ENCODE results near the gene PUM1. TPM values are rescaled to one million over a fixed set of nuclear protein-coding genes. Genes with fewer than 3 reads are reported as not detected.

PUM1 gene
- total RNA-seq, 4 donors from 2014 or later: 61.6 to 109 (median 76.9) TPM

- no peak for TF ChIP-seq POLR2A (IDR thresholded peaks at IDR 0.05)
- no peak for TF ChIP-seq CTCF (IDR thresholded peaks at IDR 0.05)
- Histone ChIP-seq H3K9me3 (no peaks in the 10 kb centered on the region), H3K4me3 (no peak overlapping the region), H3K36me3 (peaks cover 0 to 6% (median 0%) of the 10 kb centered on the region in 3 donors), H3K27ac (no peak overlapping the region), H3K4me1 (peaks cover 0 to 42% (median 3%) of the 10 kb centered on the region in 4 donors), H3K27me3 (no peaks in the 10 kb centered on the region)
- DNase-seq: no peak
Measured at GRCh38 chr1:31029026-31029425, 36.5 kb downstream of the PUM1 start.

GRCh38 chr1:31027693-31028526 lies 37.6 kb downstream of the PUM1 start:
- no peaks in the 10 kb centered on the region for H3K27me3 ChIP-seq
- TF ChIP-seq POLR2A (IDR thresholded peaks at IDR 0.05): no peak
- no peak for TF ChIP-seq CTCF (IDR thresholded peaks at IDR 0.05)
- no peak overlapping the region for H3K27ac ChIP-seq
- H3K4me1 ChIP-seq: peaks cover 0 to 42% (median 3%) of the 10 kb centered on the region in 4 donors
- H3K36me3 ChIP-seq: peaks cover 0 to 9% (median 0%) of the 10 kb centered on the region in 3 donors
- H3K9me3 ChIP-seq: no peaks in the 10 kb centered on the region
- no peak for DNase-seq
- H3K4me3 ChIP-seq: no peak overlapping the region

- H3K27me3 ChIP-seq: no peaks in the 10 kb centered on the region
- no peak overlapping the region for H3K4me3 ChIP-seq
- H3K4me1 ChIP-seq: peaks cover 0 to 49% (median 0%) of the 10 kb centered on the region in 4 donors
- peaks cover 0 to 9% (median 0%) of the 10 kb centered on the region in 3 donors for H3K36me3 ChIP-seq
- no peak for DNase-seq
- no peak overlapping the region for H3K27ac ChIP-seq
- TF ChIP-seq POLR2A (IDR thresholded peaks at IDR 0.05): no peak
- H3K9me3 ChIP-seq: no peaks in the 10 kb centered on the region
Measured at GRCh38 chr1:31022259-31022658, 43.3 kb downstream of the PUM1 start.

- DNase-seq: no peak
- H3K36me3 ChIP-seq: peaks cover 0 to 9% (median 0%) of the 10 kb centered on the region in 3 donors
- H3K27me3 ChIP-seq: no peaks in the 10 kb centered on the region
- no peak for TF ChIP-seq CTCF (IDR thresholded peaks at IDR 0.05)
- TF ChIP-seq POLR2A (IDR thresholded peaks at IDR 0.05): no peak
- no peak overlapping the region for H3K4me3 ChIP-seq
- no peaks in the 10 kb centered on the region for H3K9me3 ChIP-seq
- H3K4me1 ChIP-seq: peaks cover 0 to 39% (median 0%) of the 10 kb centered on the region in 4 donors
- no peak overlapping the region for H3K27ac ChIP-seq
Measured at GRCh38 chr1:31020007-31020790, 45.3 kb downstream of the PUM1 start.

GRCh38 chr1:31019401-31019800 lies 46.1 kb downstream of the PUM1 start:
- TF ChIP-seq POLR2A (IDR thresholded peaks at IDR 0.05) (no peak), CTCF (IDR thresholded peaks at IDR 0.05) (no peak)
- DNase-seq: no peak
- no peaks in the 10 kb centered on the region for H3K9me3 ChIP-seq
- H3K27ac ChIP-seq: no peak overlapping the region
- H3K4me3 ChIP-seq: no peak overlapping the region
- H3K36me3 ChIP-seq: peaks cover 0 to 9% (median 0%) of the 10 kb centered on the region in 3 donors
- peaks cover 0 to 32% (median 0%) of the 10 kb centered on the region in 4 donors for H3K4me1 ChIP-seq
- H3K27me3 ChIP-seq: no peaks in the 10 kb centered on the region

GRCh38 chr1:31016868-31017267 lies 48.6 kb downstream of the PUM1 start:
- Histone ChIP-seq H3K27ac (no peak overlapping the region), H3K27me3 (no peaks in the 10 kb centered on the region), H3K36me3 (peaks cover 0 to 5% (median 0%) of the 10 kb centered on the region in 3 donors), H3K4me1 (peaks cover 0 to 43% (median 5%) of the 10 kb centered on the region in 4 donors), H3K4me3 (no peak overlapping the region), H3K9me3 (no peaks in the 10 kb centered on the region)
- TF ChIP-seq POLR2A (IDR thresholded peaks at IDR 0.05): no peak
- no peak for TF ChIP-seq CTCF (IDR thresholded peaks at IDR 0.05)
- DNase-seq: no peak
